HepG2 (cell line): ENCODE measurements around the gene UVSSA. TPM values are rescaled to one million over a fixed set of nuclear protein-coding genes. Genes with fewer than 3 reads are reported as not detected.

Experiments used
- ATAC-seq: fragments of 200-7000 bp; cut with Tn5 transposase; 3 replicates; pipeline ENCODE4 v1.9.1; 2020; ENCODE audit warnings: mild to moderate bottlenecking, moderate library complexity
- BruUV-seq: library from RNA; stranded (reverse); fragments of 400-500 nt; replicated peaks from 2 replicates; lab custom pipeline; 2021; lab: Mats Ljungman, UMichigan
- CTCF ChIA-PET: fragments of 300-600 bp; formaldehyde crosslinking; extraction: SDS; loops from one replicate; lab custom pipeline; 2021; ENCODE audit warnings: low total read pairs, inconsistent platforms, low intra/inter-chr PET ratio; lab: Yijun Ruan, JAX
- POLR2A ChIA-PET: fragments of 350-600 bp; sonication (Branson Sonifier 250); formaldehyde crosslinking; loops from one replicate; lab custom pipeline; 2020; ENCODE audit warnings: antibody characterized with exemption, inconsistent platforms; lab: Yijun Ruan, JAX
- DNase-seq: peaks from one replicate; pipeline ENCODE4 v3.0.0-alpha.2; 2015; ENCODE audit warnings: low spot score
- FAIRE-seq: peaks from 3 replicates; lab custom pipeline; 2011; peaks lifted over from hg19 to GRCh38; lab: Jason Lieb, UNC
- H2AFZ ChIP-seq: one replicate; pipeline ENCODE4 v1.6.1; 2011; ENCODE audit warnings: low read length, inconsistent platforms
- H3K27ac ChIP-seq: fragments of 300-600 bp; 3 replicates; pipeline ENCODE4 v1.8.0; 2011; ENCODE audit warnings: mixed run types, mild to moderate bottlenecking, mixed read lengths, low read length, inconsistent platforms; ENCODE audit not compliant: insufficient read depth; ENCODE audit errors: extremely low read length
- H3K27me3 ChIP-seq, 2 experiments: fragments of 200-600 bp in 1 of 2; 2 replicates in 1 of 2; 3 replicates in 1 of 2; pipeline versions ENCODE4 v1.6.0 to v1.8.0; 2011; ENCODE audit warnings: low read length in 2 of 2, mild to moderate bottlenecking in 2 of 2, moderate library complexity in 2 of 2, inconsistent platforms in 1 of 2; ENCODE audit not compliant: insufficient read depth in 2 of 2, control insufficient read depth in 1 of 2
- H3K36me3 ChIP-seq, 2 experiments: fragments of 200-600 bp in 1 of 2; replicated peaks in 1 of 2; 2 replicates in 1 of 2; 3 replicates in 1 of 2; pipeline versions ENCODE4 v1.5.1 to v1.8.0; 2011; ENCODE audit warnings: low read length in 2 of 2, inconsistent platforms in 1 of 2; ENCODE audit not compliant: insufficient read depth in 2 of 2, control insufficient read depth in 1 of 2
- H3K4me1 ChIP-seq: 2 replicates; pipeline ENCODE4 v1.5.1; 2012; ENCODE audit warnings: low read length, inconsistent platforms; ENCODE audit not compliant: insufficient read depth
- H3K4me2 ChIP-seq: 2 replicates; pipeline ENCODE4 v1.6.0; 2011; ENCODE audit warnings: low read depth, low read length, inconsistent platforms
- H3K4me3 ChIP-seq, 3 experiments: fragments of 200-600 bp in 1 of 3; sonication (generic), shearing (Covaris generic) in 1 of 3; replicated peaks in 1 of 3; 2 replicates each; pipeline ENCODE4 v1.5.1; 2011 to 2016; ENCODE audit warnings: low read length in 3 of 3, inconsistent platforms in 2 of 3, low read depth in 2 of 3, mild to moderate bottlenecking in 2 of 3, control low read depth in 1 of 3, mixed read lengths in 1 of 3; ENCODE audit not compliant: insufficient read depth in 1 of 3
- H3K79me2 ChIP-seq: one replicate; pipeline ENCODE4 v1.6.1; 2011; ENCODE audit warnings: low read length, inconsistent platforms; ENCODE audit not compliant: insufficient read depth
- H3K9ac ChIP-seq: 2 replicates; pipeline ENCODE4 v1.6.0; 2011; ENCODE audit warnings: mild to moderate bottlenecking, low read depth, low read length, inconsistent platforms; ENCODE audit not compliant: insufficient read depth
- H3K9me3 ChIP-seq: 2 replicates; pipeline ENCODE4 v1.5.1; 2012; ENCODE audit warnings: mild to moderate bottlenecking, low read length
- H4K20me1 ChIP-seq: 2 replicates; pipeline ENCODE4 v1.6.0; 2011; ENCODE audit warnings: inconsistent platforms, mild to moderate bottlenecking, low read length, moderate library complexity; ENCODE audit not compliant: insufficient read depth
- EEA1 ChIP-seq: sonication (generic); formaldehyde crosslinking; IDR thresholded peaks from 2 replicates; pipeline ENCODE4 v1.5.1; 2020; ENCODE audit warnings: mild to moderate bottlenecking, missing genetic modification reagents, borderline replicate concordance
- ERF ChIP-seq: IDR thresholded peaks from 2 replicates; pipeline ENCODE4 v1.6.1; 2018; ENCODE audit warnings: missing biosample characterization, missing genetic modification reagents
- FIP1L1 ChIP-seq: fragments of 200-400 bp; formaldehyde crosslinking; IDR thresholded peaks from 2 replicates; pipeline ENCODE4 v1.6.1; 2018; ENCODE audit warnings: low read depth, mild to moderate bottlenecking, low read length, moderate library complexity, borderline replicate concordance; ENCODE audit not compliant: insufficient read depth
- KDM4B ChIP-seq: sonication (generic); formaldehyde crosslinking; IDR thresholded peaks from 2 replicates; pipeline ENCODE4 v1.4.0; 2020; ENCODE audit warnings: missing genetic modification reagents
- MAFK ChIP-seq, 2 experiments: IDR thresholded peaks in 1 of 2; conservative IDR thresholded peaks in 1 of 2; 2 replicates each; pipeline ENCODE4 v1.6.1; 2011; ENCODE audit warnings: improper control_type of control experiment in 2 of 2, low read length in 2 of 2
- ONECUT2 ChIP-seq: sonication (generic); formaldehyde crosslinking; IDR thresholded peaks from 2 replicates; pipeline ENCODE4 v1.4.0; 2020; ENCODE audit warnings: missing genetic modification reagents
- PAF1 ChIP-seq: IDR thresholded peaks from 2 replicates; pipeline ENCODE4 v1.6.1; 2016; ENCODE audit warnings: missing genetic modification reagents, missing compliant biosample characterization
- STAG1 ChIP-seq: sonication (generic); formaldehyde crosslinking; IDR thresholded peaks from 2 replicates; pipeline ENCODE4 v1.4.0; 2020; ENCODE audit warnings: missing genetic modification reagents
- ZBTB1 ChIP-seq: sonication (generic); formaldehyde crosslinking; IDR thresholded peaks from 2 replicates; pipeline ENCODE4 v1.4.0; 2020; ENCODE audit warnings: missing genetic modification reagents, borderline replicate concordance
- ZNF12 ChIP-seq: sonication (generic); formaldehyde crosslinking; IDR thresholded peaks from 2 replicates; pipeline ENCODE4 v1.5.0; 2020; ENCODE audit warnings: missing genetic modification reagents
- ZNF83 ChIP-seq: sonication (generic); formaldehyde crosslinking; IDR thresholded peaks from 2 replicates; pipeline ENCODE4 v1.4.0; 2020; ENCODE audit warnings: missing genetic modification reagents, mild to moderate bottlenecking, borderline replicate concordance
- ZSCAN9 ChIP-seq: IDR thresholded peaks from 2 replicates; pipeline ENCODE4 v1.6.1; 2016; ENCODE audit warnings: borderline replicate concordance
- WGBS: methylation state at CpG from one replicate; pipeline ENCODE4 v1.1.6; 2017; ENCODE audit warnings: low lambda C conversion rate; 5-methylcytosine and 5-hydroxymethylcytosine counted together
- in situ Hi-C: cut with HindIII; loops from 2 replicates; pipeline ENCODE4 v1.10.0; 2017; ENCODE audit warnings: low pct_unique_long_range_greater_than_20kb; ENCODE audit not compliant: extremely low pct_ligation_motif_present
- intact Hi-C: fragments of 100-400 bp; cut with micrococcal nuclease; formaldehyde crosslinking; loops from one replicate; pipeline ENCODE4 v1.10.0; 2022; ENCODE audit not compliant: unreplicated experiment
- polyA plus RNA-seq, 8 experiments: library from polyadenylated mRNA; depleted of rRNA in 3 of 8; stranded (reverse) in 7 of 8; unstranded in 1 of 8; fragments of >200 nt; fragmentation: Illumina TruSeq in 4 of 8; extraction: Trizol in 4 of 8; gene quantifications; 2 replicates each; pipeline versions ENCODE4 v1.2.1 to v1.2.3, GENCODE V29; 2011 to 2016; ENCODE audit warnings: low read depth in 4 of 8, missing spikeins in 1 of 8, mixed read lengths in 1 of 8; ENCODE audit not compliant: insufficient read depth in 1 of 8
- total RNA-seq, 5 experiments: library from RNA; depleted of rRNA; stranded (reverse); fragments of >200 nt; fragmentation: Illumina TruSeq; extraction: Trizol; gene quantifications; 2 replicates each; pipeline ENCODE4 v1.2.3, GENCODE V29; 2016; ENCODE audit warnings: low read depth in 1 of 5
- TF ChIP-seq, protein P1 (sequence below): sonication (generic); formaldehyde crosslinking; IDR thresholded peaks from 2 replicates; pipeline ENCODE4 v1.5.0; 2020; ENCODE audit warnings: missing genetic modification reagents, mild to moderate bottlenecking, borderline replicate concordance
- TF ChIP-seq, protein P2 (sequence below): sonication (generic); formaldehyde crosslinking; conservative IDR thresholded peaks from 2 replicates; pipeline ENCODE4 v1.8.0; 2022; ENCODE audit warnings: missing genetic modification reagents
- TF ChIP-seq, protein P3 (sequence below): sonication (generic); formaldehyde crosslinking; IDR thresholded peaks from 2 replicates; pipeline ENCODE4 v1.5.0; 2020; ENCODE audit warnings: mild to moderate bottlenecking, missing genetic modification reagents
- TF ChIP-seq, protein P4 (sequence below): sonication (generic); formaldehyde crosslinking; IDR thresholded peaks from 2 replicates; pipeline ENCODE4 v1.5.0; 2020; ENCODE audit warnings: missing genetic modification reagents

The UVSSA gene
- total and polyA plus RNA-seq, 2 of the 13 experiments (the other 11 are each of a cell fraction or from before 2014, with no cell fraction given), result 4.6 to 8.4 TPM

DNA sequence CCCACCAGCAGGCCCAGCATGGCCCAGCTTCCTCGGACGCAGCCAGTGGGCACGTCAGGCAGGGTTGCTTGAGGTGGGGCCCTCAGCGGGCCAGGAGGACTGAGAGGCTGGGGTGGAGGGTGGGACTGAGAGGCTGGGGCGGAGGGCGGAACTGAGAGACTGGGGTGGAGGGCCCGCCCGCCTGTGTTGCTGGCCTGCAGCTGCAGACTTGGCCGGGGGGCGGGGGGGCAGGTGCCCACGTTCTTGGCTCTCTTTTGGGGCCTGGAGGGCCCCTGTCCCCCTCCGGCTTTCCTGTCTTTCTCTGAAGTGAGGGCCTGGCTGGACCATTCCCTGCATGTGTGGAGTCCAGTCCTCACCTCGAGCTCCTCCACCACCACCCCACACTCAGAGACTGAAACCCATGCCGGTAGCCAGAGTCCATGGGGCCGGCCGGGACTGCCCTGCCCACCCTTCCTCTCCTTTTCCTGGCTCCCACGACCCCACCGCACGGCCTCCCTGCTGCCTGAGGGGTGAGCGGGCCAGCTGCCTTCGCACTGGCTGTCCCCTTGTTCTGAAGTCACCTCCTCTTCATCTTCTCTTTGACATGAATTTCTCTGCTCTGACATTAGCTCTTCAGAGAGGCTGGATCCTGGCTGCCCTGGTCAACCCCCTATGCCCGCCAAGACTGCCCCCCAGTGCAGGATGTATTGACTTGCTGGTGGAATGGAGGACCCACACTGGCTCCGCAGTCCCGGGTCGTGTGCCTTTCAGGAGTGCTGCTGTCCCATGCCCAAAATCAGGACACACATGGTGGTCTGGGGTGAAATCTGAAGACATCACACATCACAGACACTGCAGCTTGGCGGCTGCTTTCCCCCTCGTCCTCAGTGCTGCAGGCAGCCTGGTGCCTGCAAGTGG is 69.3 kb downstream of the UVSSA start:
- ChIA-PET POLR2A (no interaction called here), CTCF (no interaction called here)
- WGBS, result 33% methylated on average over 7 of the region's 27 CpGs
- H3K9me3 ChIP-seq, result no peaks in the 10 kb centered on the region
- no peak for DNase-seq
- no peaks in the 10 kb centered on the region for H4K20me1 ChIP-seq
- no peak for FAIRE-seq
- in situ Hi-C loops (no loop called here), intact Hi-C loops (no loop called here)
- no peak for ATAC-seq
- H3K27ac ChIP-seq, result no peak overlapping the region
- H3K4me3 ChIP-seq, result no peak overlapping the region
- no TSS peak for BruUV-seq
- H3K4me1 ChIP-seq, result no peaks in the 10 kb centered on the region
- no peak overlapping the region for H3K4me2 ChIP-seq
- peaks cover 0 to 33% of the 10 kb centered on the region in 2 experiments; a peak in 4 of 5 replicates for H3K27me3 ChIP-seq
- no peak overlapping the region for H3K9ac ChIP-seq
- no peak overlapping the region for H2AFZ ChIP-seq
- no peaks in the 10 kb centered on the region for H3K79me2 ChIP-seq
- H3K36me3 ChIP-seq, result no peaks in the 10 kb centered on the region
- TF ChIP-seq PAF1 (CRISPR knock-in tag) (no peak), ERF (CRISPR knock-in tag) (no peak), STAG1 (CRISPR knock-in tag) (no peak), FIP1L1 (no peak), ZNF12 (CRISPR knock-in tag) (no peak), ZBTB1 (CRISPR knock-in tag) (no peak), ONECUT2 (CRISPR knock-in tag) (no peak), ZNF83 (CRISPR knock-in tag) (no peak), MAFK (conservative IDR thresholded peaks at IDR 0.05 in 1 of 2, IDR thresholded peaks at IDR 0.05 in 1 of 2; ENCODE audit: low read length in 2 of 2) (no peak), ZSCAN9 (CRISPR knock-in tag) (no peak), KDM4B (CRISPR knock-in tag) (no peak), EEA1 (CRISPR knock-in tag) (no peak)
- TF ChIP-seq, protein P1, sequence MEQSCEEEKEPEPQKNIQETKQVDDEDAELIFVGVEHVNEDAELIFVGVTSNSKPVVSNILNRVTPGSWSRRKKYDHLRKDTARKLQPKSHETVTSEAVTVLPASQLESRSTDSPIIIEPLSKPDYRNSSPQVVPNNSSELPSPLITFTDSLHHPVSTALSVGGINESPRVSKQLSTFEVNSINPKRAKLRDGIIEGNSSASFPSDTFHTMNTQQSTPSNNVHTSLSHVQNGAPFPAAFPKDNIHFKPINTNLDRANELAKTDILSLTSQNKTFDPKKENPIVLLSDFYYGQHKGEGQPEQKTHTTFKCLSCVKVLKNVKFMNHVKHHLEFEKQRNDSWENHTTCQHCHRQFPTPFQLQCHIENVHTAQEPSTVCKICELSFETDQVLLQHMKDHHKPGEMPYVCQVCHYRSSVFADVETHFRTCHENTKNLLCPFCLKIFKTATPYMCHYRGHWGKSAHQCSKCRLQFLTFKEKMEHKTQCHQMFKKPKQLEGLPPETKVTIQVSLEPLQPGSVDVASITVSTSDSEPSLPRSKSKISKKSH (CRISPR knock-in tag), result no peak
- TF ChIP-seq, protein P2, sequence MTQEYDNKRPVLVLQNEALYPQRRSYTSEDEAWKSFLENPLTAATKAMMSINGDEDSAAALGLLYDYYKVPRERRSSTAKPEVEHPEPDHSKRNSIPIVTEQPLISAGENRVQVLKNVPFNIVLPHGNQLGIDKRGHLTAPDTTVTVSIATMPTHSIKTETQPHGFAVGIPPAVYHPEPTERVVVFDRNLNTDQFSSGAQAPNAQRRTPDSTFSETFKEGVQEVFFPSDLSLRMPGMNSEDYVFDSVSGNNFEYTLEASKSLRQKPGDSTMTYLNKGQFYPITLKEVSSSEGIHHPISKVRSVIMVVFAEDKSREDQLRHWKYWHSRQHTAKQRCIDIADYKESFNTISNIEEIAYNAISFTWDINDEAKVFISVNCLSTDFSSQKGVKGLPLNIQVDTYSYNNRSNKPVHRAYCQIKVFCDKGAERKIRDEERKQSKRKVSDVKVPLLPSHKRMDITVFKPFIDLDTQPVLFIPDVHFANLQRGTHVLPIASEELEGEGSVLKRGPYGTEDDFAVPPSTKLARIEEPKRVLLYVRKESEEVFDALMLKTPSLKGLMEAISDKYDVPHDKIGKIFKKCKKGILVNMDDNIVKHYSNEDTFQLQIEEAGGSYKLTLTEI (CRISPR knock-in tag), result no peak
- TF ChIP-seq, protein P3, sequence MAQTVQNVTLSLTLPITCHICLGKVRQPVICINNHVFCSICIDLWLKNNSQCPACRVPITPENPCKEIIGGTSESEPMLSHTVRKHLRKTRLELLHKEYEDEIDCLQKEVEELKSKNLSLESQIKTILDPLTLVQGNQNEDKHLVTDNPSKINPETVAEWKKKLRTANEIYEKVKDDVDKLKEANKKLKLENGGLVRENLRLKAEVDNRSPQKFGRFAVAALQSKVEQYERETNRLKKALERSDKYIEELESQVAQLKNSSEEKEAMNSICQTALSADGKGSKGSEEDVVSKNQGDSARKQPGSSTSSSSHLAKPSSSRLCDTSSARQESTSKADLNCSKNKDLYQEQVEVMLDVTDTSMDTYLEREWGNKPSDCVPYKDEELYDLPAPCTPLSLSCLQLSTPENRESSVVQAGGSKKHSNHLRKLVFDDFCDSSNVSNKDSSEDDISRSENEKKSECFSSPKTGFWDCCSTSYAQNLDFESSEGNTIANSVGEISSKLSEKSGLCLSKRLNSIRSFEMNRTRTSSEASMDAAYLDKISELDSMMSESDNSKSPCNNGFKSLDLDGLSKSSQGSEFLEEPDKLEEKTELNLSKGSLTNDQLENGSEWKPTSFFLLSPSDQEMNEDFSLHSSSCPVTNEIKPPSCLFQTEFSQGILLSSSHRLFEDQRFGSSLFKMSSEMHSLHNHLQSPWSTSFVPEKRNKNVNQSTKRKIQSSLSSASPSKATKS (CRISPR knock-in tag), result no peak
- TF ChIP-seq, protein P4, sequence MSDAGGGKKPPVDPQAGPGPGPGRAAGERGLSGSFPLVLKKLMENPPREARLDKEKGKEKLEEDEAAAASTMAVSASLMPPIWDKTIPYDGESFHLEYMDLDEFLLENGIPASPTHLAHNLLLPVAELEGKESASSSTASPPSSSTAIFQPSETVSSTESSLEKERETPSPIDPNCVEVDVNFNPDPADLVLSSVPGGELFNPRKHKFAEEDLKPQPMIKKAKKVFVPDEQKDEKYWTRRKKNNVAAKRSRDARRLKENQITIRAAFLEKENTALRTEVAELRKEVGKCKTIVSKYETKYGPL, result no peak
